KMS-11 (cell line): Measurements from ENCODE around the gene NEDD4L.

Source experiments
- H2AFZ ChIP-seq: fragments of 200-600 bp; sonication (generic); 2 replicates; pipeline ENCODE4 v1.6.1; 2016; ENCODE audit warnings: antibody characterized with exemption, mixed run types, low read depth
- H3K27ac ChIP-seq: fragments of 200-600 bp; sonication (generic); 2 replicates; pipeline ENCODE4 v1.6.1; 2016; ENCODE audit warnings: mild to moderate bottlenecking, mixed run types
- H3K27me3 ChIP-seq: fragments of 200-600 bp; sonication (generic); 2 replicates; pipeline ENCODE4 v1.6.1; 2017; ENCODE audit warnings: mild to moderate bottlenecking, low read depth, mixed run types, moderate library complexity; ENCODE audit not compliant: insufficient read depth
- H3K36me3 ChIP-seq: fragments of 200-600 bp; sonication (generic); 2 replicates; pipeline ENCODE4 v1.6.1; 2017; ENCODE audit warnings: mild to moderate bottlenecking, mixed run types; ENCODE audit not compliant: insufficient read depth
- H3K4me1 ChIP-seq: fragments of 200-600 bp; sonication (generic); 2 replicates; pipeline ENCODE4 v1.6.1; 2016; ENCODE audit warnings: mild to moderate bottlenecking, low read depth, mixed run types; ENCODE audit not compliant: poor library complexity, severe bottlenecking
- H3K4me2 ChIP-seq: fragments of 200-600 bp; sonication (generic); 2 replicates; pipeline ENCODE4 v1.7.0; 2016; ENCODE audit warnings: mild to moderate bottlenecking, mixed run types
- H3K4me3 ChIP-seq: fragments of 200-600 bp; sonication (generic); IDR thresholded peaks from 2 replicates; pipeline ENCODE4 v1.6.1; 2017; ENCODE audit warnings: low read depth, low read length, mixed read lengths; ENCODE audit not compliant: insufficient read depth
- H3K79me2 ChIP-seq: fragments of 200-600 bp; sonication (generic); 2 replicates; pipeline ENCODE4 v1.6.1; 2016; ENCODE audit warnings: low read depth, mixed run types; ENCODE audit not compliant: insufficient read depth
- H3K9ac ChIP-seq: fragments of 200-600 bp; sonication (generic); 2 replicates; pipeline ENCODE4 v1.6.1; 2016; ENCODE audit warnings: mild to moderate bottlenecking, mixed run types
- H4K20me1 ChIP-seq: fragments of 200-600 bp; sonication (generic); 2 replicates; pipeline ENCODE4 v1.6.1; 2016; ENCODE audit warnings: mild to moderate bottlenecking, mixed run types; ENCODE audit not compliant: insufficient read depth
- TF ChIP-seq, protein P1 (sequence below): fragments of 200-600 bp; sonication (generic); conservative IDR thresholded peaks from 2 replicates; pipeline ENCODE4 v1.6.1; 2017; ENCODE audit warnings: low read depth, mild to moderate bottlenecking, antibody characterized with exemption, low read length, moderate library complexity, mixed read lengths

Gene NEDD4L

DNA sequence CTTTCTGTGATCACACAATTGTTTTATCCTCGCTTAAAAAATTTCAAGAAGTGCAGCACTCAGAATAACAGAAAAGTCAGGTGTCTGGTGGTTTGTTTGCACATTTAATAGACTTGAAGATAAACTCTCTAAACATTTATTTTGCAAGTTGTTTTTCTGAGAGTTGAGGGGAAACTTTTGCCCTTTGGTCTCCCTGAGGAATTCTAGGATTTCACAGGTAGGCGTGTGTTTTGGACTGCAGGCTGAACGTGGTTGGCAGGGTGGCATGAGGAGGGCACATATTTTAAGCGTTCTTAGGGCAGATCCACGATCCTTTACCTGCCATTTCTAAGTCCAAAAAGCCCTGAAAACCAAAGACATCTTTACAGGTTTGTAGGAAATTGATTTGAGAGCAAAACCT, 188.6 kb downstream of the NEDD4L start:
- no peak overlapping the region for H3K4me2 ChIP-seq
- no peak overlapping the region for H3K9ac ChIP-seq
- no peaks in the 10 kb centered on the region for H3K27me3 ChIP-seq
- H2AFZ ChIP-seq, result no peak overlapping the region
- no peak overlapping the region for H3K4me3 ChIP-seq
- no peaks in the 10 kb centered on the region for H3K36me3 ChIP-seq
- TF ChIP-seq, protein P1, sequence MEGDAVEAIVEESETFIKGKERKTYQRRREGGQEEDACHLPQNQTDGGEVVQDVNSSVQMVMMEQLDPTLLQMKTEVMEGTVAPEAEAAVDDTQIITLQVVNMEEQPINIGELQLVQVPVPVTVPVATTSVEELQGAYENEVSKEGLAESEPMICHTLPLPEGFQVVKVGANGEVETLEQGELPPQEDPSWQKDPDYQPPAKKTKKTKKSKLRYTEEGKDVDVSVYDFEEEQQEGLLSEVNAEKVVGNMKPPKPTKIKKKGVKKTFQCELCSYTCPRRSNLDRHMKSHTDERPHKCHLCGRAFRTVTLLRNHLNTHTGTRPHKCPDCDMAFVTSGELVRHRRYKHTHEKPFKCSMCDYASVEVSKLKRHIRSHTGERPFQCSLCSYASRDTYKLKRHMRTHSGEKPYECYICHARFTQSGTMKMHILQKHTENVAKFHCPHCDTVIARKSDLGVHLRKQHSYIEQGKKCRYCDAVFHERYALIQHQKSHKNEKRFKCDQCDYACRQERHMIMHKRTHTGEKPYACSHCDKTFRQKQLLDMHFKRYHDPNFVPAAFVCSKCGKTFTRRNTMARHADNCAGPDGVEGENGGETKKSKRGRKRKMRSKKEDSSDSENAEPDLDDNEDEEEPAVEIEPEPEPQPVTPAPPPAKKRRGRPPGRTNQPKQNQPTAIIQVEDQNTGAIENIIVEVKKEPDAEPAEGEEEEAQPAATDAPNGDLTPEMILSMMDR, result no peak
- H3K4me1 ChIP-seq, result no peaks in the 10 kb centered on the region
- H3K27ac ChIP-seq, result no peak overlapping the region
- no peaks in the 10 kb centered on the region for H4K20me1 ChIP-seq
- H3K79me2 ChIP-seq, result no peaks in the 10 kb centered on the region

DNA sequence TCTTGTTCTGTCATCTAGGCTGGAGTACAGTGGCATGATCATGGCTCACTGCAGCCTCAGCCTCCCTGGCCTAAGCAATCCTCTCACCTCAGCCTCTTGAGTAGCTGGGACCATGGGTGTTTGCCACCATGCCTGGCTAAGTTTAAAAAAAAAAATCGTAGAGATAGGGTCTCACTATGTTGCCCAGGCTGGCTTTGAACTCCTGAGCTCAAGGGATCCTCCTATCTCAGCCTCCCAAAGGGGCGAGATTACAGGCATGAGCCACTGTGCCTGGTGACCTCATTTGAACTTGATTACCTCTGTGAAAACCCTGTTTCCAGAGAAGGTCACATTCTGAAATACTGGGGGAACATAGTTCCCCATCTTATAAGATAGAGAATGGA, 190.3 kb downstream of the NEDD4L start:
- no peak overlapping the region for H3K9ac ChIP-seq
- H3K4me3 ChIP-seq, result no peak overlapping the region
- no peak overlapping the region for H3K27ac ChIP-seq
- H3K4me2 ChIP-seq, result no peak overlapping the region
- TF ChIP-seq, protein P1, result no peak
- no peaks in the 10 kb centered on the region for H3K4me1 ChIP-seq
- no peaks in the 10 kb centered on the region for H3K27me3 ChIP-seq
- H3K36me3 ChIP-seq, result no peaks in the 10 kb centered on the region
- H3K79me2 ChIP-seq, result no peaks in the 10 kb centered on the region
- no peak overlapping the region for H2AFZ ChIP-seq
- no peaks in the 10 kb centered on the region for H4K20me1 ChIP-seq

DNA sequence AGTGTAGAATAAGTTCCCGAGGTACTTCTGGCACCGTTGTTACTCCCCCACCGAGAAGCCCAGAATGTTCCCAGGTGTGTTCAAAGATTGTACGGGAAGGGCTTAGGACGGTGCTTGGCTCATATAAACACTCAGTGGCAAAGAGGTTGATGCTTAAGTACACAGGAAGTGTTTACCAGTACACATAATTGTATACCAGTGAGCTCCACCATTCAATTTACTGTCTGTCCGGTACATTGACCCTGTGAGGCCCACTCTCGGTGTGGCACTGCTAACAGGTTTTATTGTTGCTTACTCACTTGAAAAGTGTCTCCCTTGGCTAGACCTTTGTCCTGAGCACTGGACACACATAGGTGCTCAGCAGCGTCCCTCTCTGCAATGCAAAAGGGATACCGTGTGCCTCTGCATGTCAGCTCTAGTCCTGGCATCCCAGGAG, 191.0 kb downstream of the NEDD4L start:
- TF ChIP-seq, protein P1, result no peak
- Histone ChIP-seq H3K4me3 (no peak overlapping the region), H3K27me3 (no peaks in the 10 kb centered on the region), H3K9ac (no peak overlapping the region), H3K79me2 (no peaks in the 10 kb centered on the region), H3K36me3 (no peaks in the 10 kb centered on the region), H4K20me1 (no peaks in the 10 kb centered on the region), H3K4me1 (no peaks in the 10 kb centered on the region), H3K27ac (no peak overlapping the region), H2AFZ (no peak overlapping the region), H3K4me2 (no peak overlapping the region)

DNA sequence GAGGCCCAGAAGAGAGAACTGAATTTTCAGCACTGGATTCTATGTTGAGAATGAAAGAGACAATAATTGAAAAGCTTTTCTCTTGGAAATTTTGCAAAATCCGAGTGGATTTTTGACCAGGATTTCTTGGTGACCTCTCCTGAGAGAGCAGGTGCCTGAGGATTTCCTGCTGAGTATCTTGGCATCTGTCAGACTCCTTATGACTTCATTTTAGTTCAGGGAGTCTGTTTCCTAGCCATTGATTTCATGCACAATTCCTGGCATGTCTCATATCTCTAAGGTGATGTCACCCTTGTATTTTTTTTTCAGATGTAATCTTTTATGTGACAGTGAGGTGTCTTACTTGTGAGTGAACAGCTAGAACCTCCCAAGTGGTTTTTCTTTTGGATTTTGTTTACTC, 195.9 kb downstream of the NEDD4L start:
- H3K4me3 ChIP-seq, result no peak overlapping the region
- no peak overlapping the region for H3K9ac ChIP-seq
- no peak overlapping the region for H2AFZ ChIP-seq
- H4K20me1 ChIP-seq, result no peaks in the 10 kb centered on the region
- no peaks in the 10 kb centered on the region for H3K27me3 ChIP-seq
- no peaks in the 10 kb centered on the region for H3K4me1 ChIP-seq
- H3K27ac ChIP-seq, result no peak overlapping the region
- no peaks in the 10 kb centered on the region for H3K36me3 ChIP-seq
- no peaks in the 10 kb centered on the region for H3K79me2 ChIP-seq
- TF ChIP-seq, protein P1, result no peak
- H3K4me2 ChIP-seq, result no peak overlapping the region
